Measurements from ENCODE around the gene MAP2K1.
"Not testable (repeated sequence)": the region's sequence is repeated elsewhere in the genome, so short reads cannot be mapped to it uniquely, and the experiment has no call there.

Gene MAP2K1

GRCh38 chr15:66452420-66452819, 65.7 kb downstream of the MAP2K1 start:
- no peak overlapping the region for H3K4me3 ChIP-seq (ENCODE audit: low read depth, low read length)

GRCh38 chr15:66452971-66453580, 66.4 kb downstream of the MAP2K1 start:
- no peak for DNase-seq (ENCODE audit: low read depth)
- TF ChIP-seq, protein P1, sequence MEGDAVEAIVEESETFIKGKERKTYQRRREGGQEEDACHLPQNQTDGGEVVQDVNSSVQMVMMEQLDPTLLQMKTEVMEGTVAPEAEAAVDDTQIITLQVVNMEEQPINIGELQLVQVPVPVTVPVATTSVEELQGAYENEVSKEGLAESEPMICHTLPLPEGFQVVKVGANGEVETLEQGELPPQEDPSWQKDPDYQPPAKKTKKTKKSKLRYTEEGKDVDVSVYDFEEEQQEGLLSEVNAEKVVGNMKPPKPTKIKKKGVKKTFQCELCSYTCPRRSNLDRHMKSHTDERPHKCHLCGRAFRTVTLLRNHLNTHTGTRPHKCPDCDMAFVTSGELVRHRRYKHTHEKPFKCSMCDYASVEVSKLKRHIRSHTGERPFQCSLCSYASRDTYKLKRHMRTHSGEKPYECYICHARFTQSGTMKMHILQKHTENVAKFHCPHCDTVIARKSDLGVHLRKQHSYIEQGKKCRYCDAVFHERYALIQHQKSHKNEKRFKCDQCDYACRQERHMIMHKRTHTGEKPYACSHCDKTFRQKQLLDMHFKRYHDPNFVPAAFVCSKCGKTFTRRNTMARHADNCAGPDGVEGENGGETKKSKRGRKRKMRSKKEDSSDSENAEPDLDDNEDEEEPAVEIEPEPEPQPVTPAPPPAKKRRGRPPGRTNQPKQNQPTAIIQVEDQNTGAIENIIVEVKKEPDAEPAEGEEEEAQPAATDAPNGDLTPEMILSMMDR (IDR thresholded peaks at IDR 0.05; ENCODE audit: low read depth, low read length, missing control alignments), result no peak

More at GRCh38 chr15:66452420-66452819, 65.7 kb downstream of the MAP2K1 start:
- DNase-seq (ENCODE audit: low read depth), result no peak
- TF ChIP-seq, protein P1 (IDR thresholded peaks at IDR 0.05; ENCODE audit: low read depth, low read length, missing control alignments), result no peak

DNA sequence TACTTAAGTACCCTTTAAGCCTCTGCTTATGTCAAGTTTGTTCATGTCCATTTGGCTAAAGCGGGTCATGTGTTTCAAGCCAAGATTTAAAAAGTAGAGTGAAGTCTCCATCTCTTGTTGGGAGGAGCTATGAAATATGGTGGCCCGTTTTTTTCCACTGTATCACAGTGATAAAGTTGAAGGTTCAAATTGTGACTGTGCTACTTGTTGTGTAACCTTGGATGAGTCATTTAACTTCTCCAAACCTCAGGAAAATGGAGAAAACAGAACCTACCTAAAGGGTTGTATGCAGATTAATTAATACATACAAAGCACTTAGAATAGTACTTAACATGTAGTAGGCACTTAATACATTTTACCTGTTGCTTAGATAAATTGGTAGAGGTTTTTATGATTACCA, 67.4 kb downstream of the MAP2K1 start:
- TF ChIP-seq, protein P1 (IDR thresholded peaks at IDR 0.05; ENCODE audit: low read depth, low read length, missing control alignments), result no peak
- H3K4me3 ChIP-seq (ENCODE audit: low read depth, low read length), result no peak overlapping the region
- DNase-seq (ENCODE audit: low read depth), result no peak

More at GRCh38 chr15:66452971-66453580, 66.4 kb downstream of the MAP2K1 start:
- no peak overlapping the region for H3K4me3 ChIP-seq (ENCODE audit: low read depth, low read length)

- no peak overlapping the region for H3K4me3 ChIP-seq (ENCODE audit: low read depth, low read length)
- TF ChIP-seq, protein P1 (IDR thresholded peaks at IDR 0.05; ENCODE audit: low read depth, low read length, missing control alignments), result no peak
- DNase-seq (ENCODE audit: low read depth), result no peak
Measured at GRCh38 chr15:66456211-66456610, 69.5 kb downstream of the MAP2K1 start.

GRCh38 chr15:66459818-66460615, 73.3 kb downstream of the MAP2K1 start:
- no peak overlapping the region for H3K4me3 ChIP-seq (ENCODE audit: low read depth, low read length)
- TF ChIP-seq, protein P1 (IDR thresholded peaks at IDR 0.05; ENCODE audit: low read depth, low read length, missing control alignments), result no peak
- DNase-seq (ENCODE audit: low read depth), result no peak

- not testable (repeated sequence) for H3K4me3 ChIP-seq (ENCODE audit: low read depth, low read length); DNase-seq (ENCODE audit: low read depth)
Measured at GRCh38 chr15:66461294-66461693, 74.6 kb downstream of the MAP2K1 start.

- no peak for DNase-seq (ENCODE audit: low read depth)
Measured at GRCh38 chr15:66461917-66462316, 75.2 kb downstream of the MAP2K1 start.

More at GRCh38 chr15:66461917-66462316, 75.2 kb downstream of the MAP2K1 start:
- TF ChIP-seq, protein P1 (IDR thresholded peaks at IDR 0.05; ENCODE audit: low read depth, low read length, missing control alignments), result no peak
- H3K4me3 ChIP-seq (ENCODE audit: low read depth, low read length), result no peak overlapping the region
